ENCODE measurements around the gene ITPR1. TPM values are rescaled to one million over a fixed set of nuclear protein-coding genes. Genes with fewer than 3 reads are reported as not detected.

The ITPR1 gene
- total RNA-seq, 4 donors from 2014 or later = 210 to 261 (median 232) TPM

- DNase-seq = no peak
- H3K27ac ChIP-seq = peak overlapping the region in 2 of 3 donors; percentile 87 to 90
- intact Hi-C loops (cut with DNase I) = no loop called here
- H3K4me3 ChIP-seq (replicated peaks in 1 of 3) = no peak overlapping the region
- H3K4me1 ChIP-seq = peaks cover 23 to 39% of the 10 kb centered on the region in 2 donors
- H3K27me3 ChIP-seq = no peaks in the 10 kb centered on the region
- WGBS, 2 donors = 92 to 94% methylated on average over 16 of the region's 16 CpGs
- H3K9me3 ChIP-seq = no peaks in the 10 kb centered on the region
- TF ChIP-seq CTCF (IDR thresholded peaks at IDR 0.05) = no peak
- no peak for TF ChIP-seq POLR2A (IDR thresholded peaks at IDR 0.05)
- no peaks in the 10 kb centered on the region for H3K36me3 ChIP-seq
These were observed 255.7 kb downstream of the ITPR1 start for GRCh38 chr3:4748701-4749378.

GRCh38 chr3:4749567-4750002 lies 256.4 kb downstream of the ITPR1 start:
- Histone ChIP-seq H3K4me3 (replicated peaks in 1 of 3) (no peak overlapping the region), H3K27me3 (no peaks in the 10 kb centered on the region), H3K27ac (peak overlapping the region; percentile 87 to 90 (median 90)), H3K9me3 (no peaks in the 10 kb centered on the region), H3K4me1 (peaks cover 29 to 47% of the 10 kb centered on the region in 2 donors), H3K36me3 (no peaks in the 10 kb centered on the region)
- TF ChIP-seq CTCF (IDR thresholded peaks at IDR 0.05) (no peak), POLR2A (IDR thresholded peaks at IDR 0.05) (no peak)
- WGBS, 2 donors = 73 to 87% methylated on average over 5 of the region's 5 CpGs
- intact Hi-C loops (cut with DNase I) = no loop called here
- no peak for DNase-seq

- no peaks in the 10 kb centered on the region for H3K36me3 ChIP-seq
- intact Hi-C loops (cut with DNase I) = no loop called here
- 38 to 45% methylated on average over 7 of the region's 7 CpGs for WGBS, 2 donors
- peak; percentile 46 to 61 for DNase-seq
- no peak overlapping the region for H3K4me3 ChIP-seq (replicated peaks in 1 of 3)
- peak in 1 of 2 donors; percentile 16 for TF ChIP-seq POLR2A (IDR thresholded peaks at IDR 0.05)
- TF ChIP-seq CTCF (IDR thresholded peaks at IDR 0.05) = no peak
- peak overlapping the region; percentile 87 to 90 (median 90) for H3K27ac ChIP-seq
- H3K4me1 ChIP-seq = peaks cover 36 to 54% of the 10 kb centered on the region in 2 donors
- H3K9me3 ChIP-seq = no peaks in the 10 kb centered on the region
- no peaks in the 10 kb centered on the region for H3K27me3 ChIP-seq
These were observed 257.3 kb downstream of the ITPR1 start for GRCh38 chr3:4750306-4750968.

- Histone ChIP-seq H3K27ac (peak overlapping the region; percentile 87 to 90 (median 90)), H3K9me3 (no peaks in the 10 kb centered on the region), H3K36me3 (no peaks in the 10 kb centered on the region), H3K27me3 (no peaks in the 10 kb centered on the region), H3K4me3 (replicated peaks in 1 of 3) (no peak overlapping the region), H3K4me1 (peaks cover 36 to 57% of the 10 kb centered on the region in 2 donors)
- DNase-seq = no peak
- 82 to 90% methylated on average over 7 of the region's 7 CpGs for WGBS, 2 donors
- intact Hi-C loops (cut with DNase I) = no loop called here
- TF ChIP-seq POLR2A (IDR thresholded peaks at IDR 0.05) (no peak), CTCF (IDR thresholded peaks at IDR 0.05) (no peak)
These were observed 257.9 kb downstream of the ITPR1 start for GRCh38 chr3:4751029-4751501.

All from thyroid gland (tissue), 4 donors.